GM12875 (cell line): ENCODE results near the gene PRTG.
"Not testable (repeated sequence)": the region's sequence is repeated elsewhere in the genome, so short reads cannot be mapped to it uniquely, and the experiment has no call there.

Source experiments
- H3K4me3 ChIP-seq: one replicate; pipeline ENCODE4 v1.5.1; 2011; ENCODE audit warnings: low read depth, low read length, control low read depth
- CTCF ChIP-seq: IDR thresholded peaks from 2 replicates; pipeline ENCODE4 v1.5.1; 2011; ENCODE audit warnings: low read depth, mild to moderate bottlenecking, control low read depth, inconsistent platforms, low read length, moderate library complexity, borderline replicate concordance; ENCODE audit not compliant: insufficient read depth

The PRTG gene

GRCh38 chr15:55742927-55743728 is at the start of gene PRTG:
Gene PRTG, minus strand, starts transcription at chr15:55743152. Its CDS starts 221 bp downstream, at chr15:55742931.
- TF ChIP-seq CTCF = no peak
- H3K4me3 ChIP-seq = peak within 1 kb of the TSS; percentile 58

- no peak for TF ChIP-seq CTCF
- H3K4me3 ChIP-seq = no peak overlapping the region
Observed at GRCh38 chr15:55791551-55792400, 48.8 kb upstream of the PRTG start.

GRCh38 chr15:55789066-55789660 is 46.2 kb upstream of the PRTG start:
- no peak overlapping the region for H3K4me3 ChIP-seq
- peak; percentile 69 for TF ChIP-seq CTCF

- no peak for TF ChIP-seq CTCF
- H3K4me3 ChIP-seq = no peak overlapping the region
Observed at GRCh38 chr15:55786341-55786740, 43.4 kb upstream of the PRTG start.

GRCh38 chr15:55785593-55785992 is 42.6 kb upstream of the PRTG start:
- not testable (repeated sequence) for H3K4me3 ChIP-seq

- no peak for TF ChIP-seq CTCF
- H3K4me3 ChIP-seq = no peak overlapping the region
Observed at GRCh38 chr15:55784286-55784685, 41.3 kb upstream of the PRTG start.

- no peak for TF ChIP-seq CTCF
- H3K4me3 ChIP-seq = no peak overlapping the region
Observed at GRCh38 chr15:55782901-55783300, 39.9 kb upstream of the PRTG start.
